ENCODE results near the gene SAMD4A.
"Not testable (repeated sequence)": the region's sequence is repeated elsewhere in the genome, so short reads cannot be mapped to it uniquely, and the experiment has no call there.

SAMD4A gene

GRCh38 chr14:54742492-54743350 is 175.8 kb downstream of the SAMD4A start:
- no peak for DNase-seq

DNA sequence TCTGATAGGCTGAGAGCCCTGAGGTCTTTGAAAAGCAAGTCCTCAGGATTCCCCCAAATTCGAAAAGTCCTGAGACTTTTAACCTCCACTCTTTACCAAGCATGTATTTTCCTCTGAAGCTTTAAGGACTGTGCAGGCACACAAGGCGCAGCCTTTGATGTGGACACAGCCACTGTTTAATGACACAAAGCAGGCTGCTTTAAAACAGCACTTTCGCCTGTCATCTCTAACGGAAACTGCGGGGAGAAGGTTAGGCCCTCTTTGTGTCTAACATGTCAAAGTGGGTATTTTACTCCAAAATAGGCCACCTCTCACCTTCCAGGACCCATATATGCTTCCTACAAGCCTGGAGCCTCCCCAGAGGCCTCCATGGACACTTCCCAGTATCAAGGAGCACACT is 176.5 kb downstream of the SAMD4A start:
- no peak for DNase-seq

DNA sequence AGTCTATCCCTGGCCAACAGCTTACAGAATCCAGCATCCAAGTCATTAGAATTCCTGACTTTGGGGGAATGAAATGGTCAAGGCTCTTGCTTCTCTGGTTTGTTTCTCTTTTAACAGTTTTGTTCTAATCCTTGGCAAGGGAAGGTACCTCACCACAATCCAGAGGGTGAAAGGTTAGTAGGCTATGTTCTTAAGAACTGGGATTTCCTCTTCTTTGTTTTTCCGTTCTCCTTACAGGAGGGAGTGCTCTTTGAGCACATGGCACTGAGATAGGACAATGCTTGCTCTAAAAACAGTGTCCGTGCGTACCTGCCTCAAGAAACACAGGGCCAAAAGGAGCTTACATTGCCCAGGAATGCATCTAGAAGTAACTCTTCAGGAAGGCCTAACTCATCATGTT is 179.1 kb downstream of the SAMD4A start:
- DNase-seq, result no peak

- DNase-seq, result no peak
Measured at GRCh38 chr14:54747616-54748015, 180.7 kb downstream of the SAMD4A start.

- DNase-seq, result no peak
Measured at GRCh38 chr14:54749180-54749579, 182.3 kb downstream of the SAMD4A start.

GRCh38 chr14:54749727-54750126 is 182.8 kb downstream of the SAMD4A start:
- DNase-seq, result no peak

- DNase-seq, result not testable (repeated sequence)
Measured at GRCh38 chr14:54752611-54753010, 185.7 kb downstream of the SAMD4A start.

DNA sequence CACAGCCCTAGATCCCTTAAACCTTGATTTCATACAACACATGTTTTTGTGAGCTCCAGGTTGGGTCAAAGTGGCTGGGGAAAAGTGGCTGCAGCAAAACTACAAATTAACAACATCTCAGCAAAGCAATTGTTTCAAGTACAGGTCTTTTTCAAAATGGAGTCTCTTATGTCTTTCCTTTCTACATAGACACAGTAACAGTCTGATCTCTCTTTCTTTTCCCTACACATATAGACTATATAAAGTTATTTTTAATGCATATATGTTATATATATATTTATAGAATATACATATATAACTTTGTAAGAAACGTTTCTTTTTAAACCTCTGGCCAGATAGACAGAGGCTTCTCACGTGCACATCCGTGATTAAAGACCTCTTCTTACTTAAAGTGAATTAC is 186.5 kb downstream of the SAMD4A start:
- not testable (repeated sequence) for DNase-seq

GRCh38 chr14:54754116-54754622 is 187.2 kb downstream of the SAMD4A start:
- no peak for DNase-seq

GRCh38 chr14:54754623-54755386 is 187.9 kb downstream of the SAMD4A start:
- DNase-seq, result no peak

- DNase-seq, result no peak
Measured at GRCh38 chr14:54756656-54757392, 189.9 kb downstream of the SAMD4A start.

DNA sequence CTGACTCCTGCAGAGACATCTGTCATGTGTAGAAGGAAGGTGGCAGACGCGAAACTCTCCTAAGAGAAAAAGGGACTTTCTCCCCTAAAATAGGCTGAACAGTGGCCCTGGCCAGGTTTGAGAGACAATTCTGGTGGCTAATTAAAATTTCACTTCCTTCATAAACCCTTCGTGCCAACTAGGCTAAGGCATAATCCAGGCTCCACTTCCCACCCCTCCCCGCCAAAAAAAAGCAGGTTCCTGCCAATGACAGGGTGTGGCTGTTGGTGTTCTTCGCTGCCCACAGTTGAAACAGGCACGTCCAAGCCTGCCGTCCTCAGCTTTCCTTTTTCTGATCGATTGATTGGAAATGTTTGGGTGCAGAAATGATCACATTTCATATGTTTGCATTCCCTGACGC is 191.1 kb downstream of the SAMD4A start:
- no peak for DNase-seq

- DNase-seq, result no peak
Measured at GRCh38 chr14:54759982-54760585, 193.2 kb downstream of the SAMD4A start.

GRCh38 chr14:54760866-54761575 is 194.1 kb downstream of the SAMD4A start:
- no peak for DNase-seq

DNA sequence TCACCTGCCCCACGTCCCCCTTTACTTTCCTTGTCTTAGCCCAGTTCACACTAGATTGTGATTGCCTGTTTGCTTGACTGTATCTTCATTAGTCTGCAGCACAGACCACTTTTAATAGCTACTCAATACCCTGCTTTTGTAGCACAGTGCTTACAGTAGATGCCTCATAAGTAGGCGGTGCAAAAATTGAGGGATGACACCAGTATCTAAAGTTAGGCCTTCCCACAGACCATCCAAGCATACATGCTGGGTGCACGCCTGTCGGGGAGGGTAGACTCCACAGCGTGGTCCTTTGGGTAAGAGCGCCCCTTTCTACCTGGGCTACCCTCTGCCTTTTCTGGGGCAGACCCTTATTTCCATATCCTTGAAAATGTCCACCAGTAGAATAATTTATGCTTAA is 194.9 kb downstream of the SAMD4A start:
- no peak for DNase-seq

DNA sequence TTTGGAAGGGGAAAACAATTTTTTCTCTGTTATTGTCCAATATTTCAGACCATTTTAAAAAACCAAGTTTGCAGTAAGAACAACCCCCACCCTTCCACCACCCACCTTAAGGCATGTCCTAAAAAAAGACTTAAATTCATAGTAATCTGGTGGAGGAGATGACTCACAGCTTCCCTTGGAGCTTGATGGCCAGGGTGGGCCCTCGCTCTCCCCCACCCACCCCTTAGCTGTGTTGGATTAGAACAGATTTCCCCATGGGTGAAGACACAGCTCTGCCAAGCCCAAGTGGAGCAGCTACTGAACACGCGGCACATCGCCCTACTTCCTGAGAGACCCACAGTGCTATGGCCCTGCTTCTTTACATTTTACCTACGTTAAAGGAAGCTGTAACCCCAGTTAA is 195.4 kb downstream of the SAMD4A start:
- DNase-seq, result no peak

DNA sequence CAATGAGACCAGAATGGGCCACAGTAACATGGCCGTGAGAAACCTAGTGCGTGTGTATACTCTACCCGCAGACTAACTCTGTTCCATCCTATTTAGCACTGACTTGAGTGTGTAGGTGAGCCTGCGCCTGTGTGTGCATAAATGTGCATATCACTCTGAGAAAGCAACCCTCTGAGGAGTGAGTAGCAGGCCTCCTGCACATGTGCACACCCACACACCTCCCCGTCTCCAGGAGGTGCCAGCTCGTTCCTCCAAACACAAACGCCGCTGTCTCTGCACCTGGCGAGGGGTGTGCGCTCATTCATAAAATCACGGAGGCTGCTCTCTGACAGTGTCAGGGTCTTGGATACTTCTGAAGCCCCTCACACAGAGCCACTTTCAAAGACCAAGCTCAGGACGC is 196.8 kb downstream of the SAMD4A start:
- no peak for DNase-seq

- no peak for DNase-seq
Measured at GRCh38 chr14:54766276-54767138, 199.6 kb downstream of the SAMD4A start.

DNA sequence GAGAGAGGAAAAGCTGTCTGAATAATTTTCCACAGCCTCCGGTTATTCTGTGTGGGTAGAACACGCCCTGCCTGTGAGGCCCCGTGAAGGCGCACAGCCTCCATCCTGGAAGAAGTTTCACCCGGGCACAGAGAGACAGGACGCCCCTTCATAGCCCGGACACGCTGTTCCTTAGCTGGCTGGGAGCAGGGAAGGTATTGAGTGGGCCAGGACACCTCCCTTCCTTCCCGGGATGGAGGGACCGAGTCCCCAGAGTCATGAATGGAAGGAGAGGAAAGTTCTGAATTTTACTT is 200.2 kb downstream of the SAMD4A start:
- DNase-seq, result no peak

- no peak for DNase-seq
Measured at GRCh38 chr14:54767450-54767849, 200.5 kb downstream of the SAMD4A start.

GRCh38 chr14:54768501-54769129 is 201.7 kb downstream of the SAMD4A start:
- no peak for DNase-seq
